SH-SY5Y (cell line): Measurements from ENCODE around the gene ERMP1.

Source experiments
- GATA2 ChIP-seq: IDR thresholded peaks from 2 replicates; pipeline ENCODE4 v1.6.1; 2011; ENCODE audit warnings: mild to moderate bottlenecking, low read depth, low read length
- GATA3 ChIP-seq: IDR thresholded peaks from 2 replicates; pipeline ENCODE4 v1.6.1; 2011; ENCODE audit warnings: low read depth, mild to moderate bottlenecking, low read length, moderate library complexity

GRCh38 chr9:5842929-5843793, 10.2 kb upstream of the ERMP1 start:
- TF ChIP-seq GATA3: no peak
- 0 out of 2 replicates have a peak, but pooled peaks have one; percentile 13 for TF ChIP-seq GATA2
